Skeletal muscle tissue (tissue), 4 donors: ENCODE measurements around the gene ZMYND11. TPM values are rescaled to one million over a fixed set of nuclear protein-coding genes. Genes with fewer than 3 reads are reported as not detected.
"Not testable (repeated sequence)": the region's sequence is repeated elsewhere in the genome, so short reads cannot be mapped to it uniquely, and the experiment has no call there.

Experiments used
- H3K27ac ChIP-seq: one replicate; pipeline ENCODE4 v1.7.0; 2013; ENCODE audit warnings: mild to moderate bottlenecking, low read depth, low read length, inconsistent platforms
- H3K27me3 ChIP-seq, 3 donors: one replicate each; pipeline ENCODE4 v1.7.0; 2013; ENCODE audit warnings: low read length in 3 of 3; ENCODE audit not compliant: control insufficient read depth in 3 of 3, insufficient read depth in 3 of 3
- H3K36me3 ChIP-seq, 3 donors: one replicate each; pipeline ENCODE4 v1.7.0; 2013; ENCODE audit warnings: low read length in 3 of 3; ENCODE audit not compliant: control insufficient read depth in 3 of 3, insufficient read depth in 3 of 3
- H3K4me1 ChIP-seq, 3 donors: one replicate each; pipeline ENCODE4 v1.7.0; 2013; ENCODE audit warnings: low read length in 3 of 3, mild to moderate bottlenecking in 3 of 3; ENCODE audit not compliant: control insufficient read depth in 3 of 3, insufficient read depth in 3 of 3
- H3K4me3 ChIP-seq, 3 donors: one replicate each; pipeline ENCODE4 v1.7.0; 2013; ENCODE audit warnings: low read length in 3 of 3
- H3K9ac ChIP-seq, 3 donors: one replicate each; pipeline ENCODE4 v1.7.0; 2013; ENCODE audit warnings: low read length in 3 of 3, mild to moderate bottlenecking in 3 of 3, moderate library complexity in 2 of 3, low read depth in 1 of 3
- H3K9me3 ChIP-seq, 3 donors: one replicate each; pipeline ENCODE4 v1.7.0; 2013; ENCODE audit warnings: low read length in 3 of 3; ENCODE audit not compliant: control insufficient read depth in 3 of 3
- total RNA-seq: library from RNA; depleted of rRNA; stranded (reverse); fragments of >200 nt; gene quantifications from one replicate; pipeline ENCODE4 v1.2.3, GENCODE V29; 2014
- donor health status: Osteomylitis.

The ZMYND11 gene
- total RNA-seq, 1 donor from 2014 or later, result 35.0 TPM

GRCh38 chr10:260819-261429, 125.7 kb downstream of the ZMYND11 start:
- H3K4me1 ChIP-seq, result no peaks in the 10 kb centered on the region
- no peak overlapping the region for H3K9ac ChIP-seq
- no peak overlapping the region for H3K4me3 ChIP-seq
- no peak overlapping the region for H3K27ac ChIP-seq
- no peaks in the 10 kb centered on the region for H3K9me3 ChIP-seq
- H3K36me3 ChIP-seq, result peaks cover 0 to 7% (median 0%) of the 10 kb centered on the region in 3 donors
- H3K27me3 ChIP-seq, result no peaks in the 10 kb centered on the region

GRCh38 chr10:264160-265073, 129.2 kb downstream of the ZMYND11 start:
- H3K27ac ChIP-seq, H3K27me3 ChIP-seq, H3K36me3 ChIP-seq, H3K9me3 ChIP-seq, H3K9ac ChIP-seq, H3K4me1 ChIP-seq, H3K4me3 ChIP-seq: not testable (repeated sequence)

DNA sequence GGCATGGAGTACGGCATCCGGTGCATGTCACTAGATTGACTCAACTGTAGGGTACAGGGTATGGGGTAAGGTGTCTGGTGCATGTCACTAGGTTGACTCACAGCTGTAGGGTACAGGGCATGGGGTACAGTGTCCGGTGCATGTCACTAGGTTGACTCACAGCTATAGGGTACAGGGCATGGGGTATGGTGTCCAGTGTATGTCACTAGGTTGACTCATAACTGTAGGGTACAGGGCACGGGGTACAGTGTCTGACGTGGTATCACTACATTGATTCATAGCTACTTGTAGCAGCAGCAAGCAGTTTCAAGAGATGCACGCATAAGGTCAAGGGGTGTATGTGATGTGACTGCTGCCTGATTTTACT, 129.8 kb downstream of the ZMYND11 start:
- H3K4me3 ChIP-seq, H3K27ac ChIP-seq, H3K27me3 ChIP-seq, H3K36me3 ChIP-seq, H3K9me3 ChIP-seq, H3K4me1 ChIP-seq, H3K9ac ChIP-seq: not testable (repeated sequence)

DNA sequence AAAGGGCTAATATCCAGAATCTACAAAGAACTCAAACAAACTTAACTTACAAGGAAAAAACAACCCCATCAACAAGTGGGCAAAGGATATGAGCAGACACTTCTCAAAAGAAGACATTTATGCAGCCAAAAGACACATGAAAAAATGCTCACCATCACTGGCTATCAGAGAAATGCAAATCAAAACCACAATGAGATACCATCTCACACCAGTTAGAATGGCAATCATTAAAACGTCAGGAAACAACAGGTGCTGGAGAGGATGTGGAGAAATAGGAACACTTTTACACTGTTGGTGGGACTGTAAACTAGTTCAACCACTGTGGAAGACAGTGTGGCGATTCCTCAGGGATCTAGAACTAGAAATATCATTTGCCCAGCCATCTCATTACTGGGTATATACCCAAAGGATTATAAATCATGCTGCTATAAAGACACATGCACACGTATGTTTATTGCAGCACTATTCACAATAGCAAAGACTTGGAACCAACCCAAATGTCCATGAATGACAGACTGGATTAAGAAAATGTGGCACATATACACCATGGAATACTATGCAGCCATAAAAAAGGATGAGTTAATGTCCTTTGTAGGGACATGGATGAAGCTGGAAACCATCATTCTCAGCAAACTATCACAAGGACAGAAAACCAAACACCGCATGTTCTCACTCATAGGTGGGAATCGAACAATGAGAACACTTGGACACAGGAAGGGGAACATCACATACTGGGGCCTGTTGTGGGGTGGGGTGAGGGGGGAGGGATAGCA, 130.7 kb downstream of the ZMYND11 start:
- not testable (repeated sequence) for H3K9ac ChIP-seq, H3K4me1 ChIP-seq

GRCh38 chr10:266974-267425, 131.7 kb downstream of the ZMYND11 start:
- H3K36me3 ChIP-seq, result peaks cover 0 to 3% (median 0%) of the 10 kb centered on the region in 3 donors
- H3K9ac ChIP-seq, result no peak overlapping the region
- H3K4me1 ChIP-seq, result peaks cover 0 to 2% (median 0%) of the 10 kb centered on the region in 3 donors
- H3K27ac ChIP-seq, result no peak overlapping the region
- H3K4me3 ChIP-seq, result no peak overlapping the region
- H3K27me3 ChIP-seq, result no peaks in the 10 kb centered on the region
- no peaks in the 10 kb centered on the region for H3K9me3 ChIP-seq

More for the DNA sequence above, 130.7 kb downstream of the ZMYND11 start:
- not testable (repeated sequence) for H3K4me3 ChIP-seq, H3K27me3 ChIP-seq, H3K9me3 ChIP-seq, H3K27ac ChIP-seq, H3K36me3 ChIP-seq

GRCh38 chr10:267705-268104, 132.4 kb downstream of the ZMYND11 start:
- H3K27ac ChIP-seq, result no peak overlapping the region
- peaks cover 0 to 3% (median under 1%) of the 10 kb centered on the region in 3 donors for H3K36me3 ChIP-seq
- H3K4me3 ChIP-seq, result no peak overlapping the region
- no peak overlapping the region for H3K9ac ChIP-seq
- H3K9me3 ChIP-seq, result no peaks in the 10 kb centered on the region
- no peaks in the 10 kb centered on the region for H3K27me3 ChIP-seq
- H3K4me1 ChIP-seq, result peaks cover 0 to 2% (median 0%) of the 10 kb centered on the region in 3 donors

GRCh38 chr10:269440-270074, 134.3 kb downstream of the ZMYND11 start:
- Histone ChIP-seq H3K9ac (no peak overlapping the region), H3K4me3 (no peak overlapping the region), H3K36me3 (peaks cover 3 to 5% (median 3%) of the 10 kb centered on the region in 3 donors), H3K4me1 (peaks cover 0 to 2% (median 0%) of the 10 kb centered on the region in 3 donors), H3K27ac (no peak overlapping the region), H3K9me3 (no peaks in the 10 kb centered on the region), H3K27me3 (no peaks in the 10 kb centered on the region)

DNA sequence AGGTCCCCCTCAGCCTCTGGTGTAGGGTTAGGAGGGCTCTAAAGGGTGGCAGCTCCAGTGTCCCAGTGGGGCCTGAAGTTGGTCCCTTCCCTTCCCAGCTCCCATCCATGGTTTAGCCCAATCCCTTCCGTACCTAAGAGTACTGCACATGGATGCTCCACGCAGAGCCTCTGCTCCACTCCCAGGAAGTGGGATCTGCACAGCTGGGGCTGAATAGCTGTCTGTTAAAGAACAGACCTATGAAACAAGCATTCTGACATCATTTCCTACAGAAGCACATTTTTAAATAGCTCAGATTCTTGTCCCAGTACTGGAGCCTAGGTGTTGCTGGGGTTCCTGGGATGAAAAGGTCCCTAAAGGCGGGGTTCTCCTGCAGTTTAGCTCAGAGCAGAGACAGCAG, 135.9 kb downstream of the ZMYND11 start:
- Histone ChIP-seq H3K27me3 (no peaks in the 10 kb centered on the region), H3K9me3 (no peaks in the 10 kb centered on the region), H3K9ac (no peak overlapping the region), H3K4me1 (peaks cover 0 to 2% (median 0%) of the 10 kb centered on the region in 3 donors), H3K4me3 (no peak overlapping the region), H3K36me3 (peaks cover 3 to 16% (median 7%) of the 10 kb centered on the region in 3 donors), H3K27ac (no peak overlapping the region)

- H3K4me3 ChIP-seq, result no peak overlapping the region
- no peak overlapping the region for H3K27ac ChIP-seq
- no peak overlapping the region for H3K9ac ChIP-seq
- peaks cover 0 to 2% (median 0%) of the 10 kb centered on the region in 3 donors for H3K4me1 ChIP-seq
- H3K9me3 ChIP-seq, result no peaks in the 10 kb centered on the region
- peaks cover 6 to 20% (median 7%) of the 10 kb centered on the region in 3 donors for H3K36me3 ChIP-seq
- H3K27me3 ChIP-seq, result no peaks in the 10 kb centered on the region
Measured at GRCh38 chr10:271722-272121, 136.5 kb downstream of the ZMYND11 start.
